Stomach smooth muscle (tissue), 2 donors: Measurements from ENCODE around the gene GRK6.

Source experiments
- H3K27ac ChIP-seq: one replicate; pipeline ENCODE4 v1.7.0; 2013; ENCODE audit warnings: mild to moderate bottlenecking, low read length, inconsistent platforms
- H3K27me3 ChIP-seq, 2 donors: one replicate each; pipeline ENCODE4 v1.7.0; 2013; ENCODE audit warnings: low read length in 2 of 2; ENCODE audit not compliant: insufficient read depth in 2 of 2, control insufficient read depth in 1 of 2
- H3K36me3 ChIP-seq, 2 donors: one replicate each; pipeline ENCODE4 v1.7.0; 2013; ENCODE audit warnings: low read length in 2 of 2; ENCODE audit not compliant: control insufficient read depth in 2 of 2, insufficient read depth in 2 of 2
- H3K4me1 ChIP-seq: one replicate; pipeline ENCODE4 v1.7.0; 2013; ENCODE audit warnings: low read length; ENCODE audit not compliant: control insufficient read depth, insufficient read depth
- H3K4me3 ChIP-seq, 2 donors: one replicate each; pipeline ENCODE4 v1.7.0; 2013; ENCODE audit warnings: low read length in 2 of 2
- H3K9ac ChIP-seq, 2 donors: one replicate each; pipeline ENCODE4 v1.7.0; 2013; ENCODE audit warnings: low read length in 2 of 2, mild to moderate bottlenecking in 1 of 2
- H3K9me3 ChIP-seq, 2 donors: one replicate each; pipeline ENCODE4 v1.7.0; 2013; ENCODE audit warnings: low read length in 2 of 2; ENCODE audit not compliant: control insufficient read depth in 2 of 2
- donor health status: healthy.
- donor health status: Pancreatic carcinoma.

GRK6 gene

DNA sequence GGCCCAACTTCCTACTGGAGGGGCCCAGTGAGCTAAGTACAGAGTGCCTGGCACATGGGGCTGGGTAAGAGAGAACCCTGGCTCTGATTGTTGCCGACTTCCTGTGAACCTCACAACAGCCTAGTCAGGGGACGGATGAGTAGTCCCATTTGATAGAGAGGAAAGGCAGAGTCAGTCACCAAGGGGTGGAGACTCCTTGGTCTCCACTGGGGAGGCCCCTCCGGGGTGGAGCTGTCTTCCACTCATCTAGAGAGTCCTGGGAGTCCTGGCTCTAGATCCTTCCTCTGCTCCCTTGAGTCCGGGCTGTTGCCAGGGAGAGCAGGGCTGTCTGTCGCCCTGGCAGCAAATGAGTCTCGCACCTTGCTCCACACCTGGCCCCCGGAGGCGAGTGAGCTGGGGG lies 8.0 kb downstream of the GRK6 start:
- Histone ChIP-seq H3K9ac (no peak overlapping the region), H3K36me3 (peaks cover 18 to 39% of the 10 kb centered on the region in 2 donors), H3K27me3 (no peaks in the 10 kb centered on the region), H3K27ac (no peak overlapping the region), H3K4me1 (peaks cover 20% of the 10 kb centered on the region), H3K9me3 (no peaks in the 10 kb centered on the region), H3K4me3 (no peak overlapping the region)

DNA sequence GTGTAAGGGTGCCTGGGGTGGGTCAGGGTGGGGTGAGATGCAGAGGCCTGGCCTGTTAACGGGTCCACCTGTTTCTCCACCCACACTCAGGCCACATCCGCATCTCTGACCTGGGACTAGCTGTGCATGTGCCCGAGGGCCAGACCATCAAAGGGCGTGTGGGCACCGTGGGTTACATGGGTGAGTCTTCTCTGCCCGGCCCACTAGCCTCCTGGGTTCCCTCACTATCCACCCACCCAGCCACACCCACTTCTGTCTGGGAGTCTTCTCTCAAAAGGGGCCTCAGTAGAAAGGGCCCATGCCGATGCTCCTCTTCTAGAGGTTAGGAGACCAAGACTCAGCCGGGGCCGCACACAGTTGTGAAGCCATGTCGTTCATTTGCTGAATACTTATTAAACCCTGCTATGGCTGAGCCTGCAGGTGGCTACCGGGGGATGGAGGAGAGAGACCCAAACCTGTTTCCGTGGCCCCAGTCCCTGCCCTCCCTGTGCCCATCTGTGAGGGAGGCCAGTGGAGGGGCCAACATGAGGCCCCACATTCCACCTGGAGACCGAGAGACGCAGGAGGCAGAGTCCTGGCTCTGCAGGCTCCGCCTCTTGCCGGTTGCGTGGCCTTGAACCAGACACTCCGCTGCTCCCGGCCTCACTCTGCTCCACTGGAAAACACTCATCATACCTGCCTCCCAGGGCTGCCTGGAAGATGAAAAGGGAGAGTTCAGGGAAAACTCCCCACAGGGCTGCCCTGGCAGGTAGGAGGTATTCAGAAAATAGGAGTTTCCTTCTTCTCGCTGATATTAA lies 8.7 kb downstream of the GRK6 start:
- H3K4me1 ChIP-seq, result peaks cover 20% of the 10 kb centered on the region
- H3K27ac ChIP-seq, result no peak overlapping the region
- no peak overlapping the region for H3K4me3 ChIP-seq
- H3K9me3 ChIP-seq, result no peaks in the 10 kb centered on the region
- H3K36me3 ChIP-seq, result peaks cover 18 to 40% of the 10 kb centered on the region in 2 donors
- no peak overlapping the region for H3K9ac ChIP-seq
- H3K27me3 ChIP-seq, result no peaks in the 10 kb centered on the region

DNA sequence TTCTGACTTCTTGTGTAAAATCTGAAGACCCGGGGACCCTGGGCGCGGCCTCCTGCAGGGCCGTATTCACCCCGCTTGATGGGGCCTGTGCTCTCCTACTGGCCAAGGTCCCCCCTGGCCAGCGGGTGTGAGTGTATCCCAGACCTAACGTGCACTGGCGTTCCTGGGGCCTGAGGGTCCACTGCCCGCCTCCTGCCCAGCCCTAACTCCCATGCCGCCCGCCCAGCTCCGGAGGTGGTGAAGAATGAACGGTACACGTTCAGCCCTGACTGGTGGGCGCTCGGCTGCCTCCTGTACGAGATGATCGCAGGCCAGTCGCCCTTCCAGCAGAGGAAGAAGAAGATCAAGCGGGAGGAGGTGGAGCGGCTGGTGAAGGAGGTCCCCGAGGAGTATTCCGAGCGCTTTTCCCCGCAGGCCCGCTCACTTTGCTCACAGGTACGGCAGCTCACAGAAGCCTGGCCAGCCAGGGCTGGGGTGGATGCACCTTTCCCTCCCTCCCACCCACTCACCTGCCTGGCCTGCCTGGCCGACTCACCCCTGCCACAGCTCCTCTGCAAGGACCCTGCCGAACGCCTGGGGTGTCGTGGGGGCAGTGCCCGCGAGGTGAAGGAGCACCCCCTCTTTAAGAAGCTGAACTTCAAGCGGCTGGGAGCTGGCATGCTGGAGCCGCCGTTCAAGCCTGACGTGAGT lies 9.5 kb downstream of the GRK6 start:
- peaks cover 18 to 40% of the 10 kb centered on the region in 2 donors for H3K36me3 ChIP-seq
- H3K4me1 ChIP-seq, result peaks cover 16% of the 10 kb centered on the region
- H3K9ac ChIP-seq, result no peak overlapping the region
- no peak overlapping the region for H3K27ac ChIP-seq
- no peaks in the 10 kb centered on the region for H3K9me3 ChIP-seq
- H3K27me3 ChIP-seq, result no peaks in the 10 kb centered on the region
- no peak overlapping the region for H3K4me3 ChIP-seq

DNA sequence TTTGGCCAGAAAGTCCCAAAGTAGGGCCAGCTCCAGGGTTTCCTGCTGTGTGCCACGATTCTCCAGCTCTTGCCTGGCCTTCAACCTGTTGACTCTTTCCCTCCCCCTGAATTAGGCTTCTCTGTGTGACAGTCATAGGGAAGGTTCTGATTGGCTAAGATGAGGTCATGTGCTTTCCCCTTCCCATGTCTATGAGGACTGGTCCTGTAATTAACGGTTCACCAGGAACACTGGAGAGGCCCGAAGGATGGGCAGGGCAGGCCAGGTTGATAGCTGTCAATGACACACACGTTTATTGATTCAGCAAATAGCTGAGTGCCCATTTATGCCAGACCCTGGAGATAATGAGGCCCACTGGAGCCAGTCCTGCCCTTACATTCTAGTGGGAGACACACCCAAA lies 11.1 kb downstream of the GRK6 start:
- no peak overlapping the region for H3K4me3 ChIP-seq
- no peak overlapping the region for H3K27ac ChIP-seq
- no peaks in the 10 kb centered on the region for H3K27me3 ChIP-seq
- peaks cover 18 to 33% of the 10 kb centered on the region in 2 donors for H3K36me3 ChIP-seq
- no peak overlapping the region for H3K9ac ChIP-seq
- peaks cover 3% of the 10 kb centered on the region for H3K4me1 ChIP-seq
- no peaks in the 10 kb centered on the region for H3K9me3 ChIP-seq

DNA sequence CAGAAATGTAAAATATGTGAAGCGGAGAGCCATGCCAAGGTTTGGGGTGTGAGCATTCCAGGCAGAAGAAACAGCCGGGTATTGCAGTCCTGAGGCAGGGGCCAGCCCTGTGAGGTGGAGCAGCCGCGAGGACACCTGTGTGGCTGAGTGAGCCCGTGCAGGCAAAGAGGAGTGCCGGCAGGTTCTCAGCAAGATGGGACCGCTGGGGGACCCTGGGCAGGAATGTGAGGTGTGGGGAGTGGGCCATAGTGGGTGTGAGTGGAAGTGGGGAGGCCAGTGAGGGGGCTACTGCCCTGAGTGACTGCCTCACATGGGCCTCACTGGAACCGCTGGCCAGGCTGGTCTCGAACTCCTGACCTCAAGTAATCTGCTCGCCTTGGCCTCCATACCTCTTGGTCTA lies 12.0 kb downstream of the GRK6 start:
- Histone ChIP-seq H3K4me1 (no peaks in the 10 kb centered on the region), H3K36me3 (peaks cover 18 to 28% of the 10 kb centered on the region in 2 donors), H3K27ac (no peak overlapping the region), H3K9me3 (no peaks in the 10 kb centered on the region), H3K9ac (no peak overlapping the region), H3K27me3 (no peaks in the 10 kb centered on the region), H3K4me3 (no peak overlapping the region)

DNA sequence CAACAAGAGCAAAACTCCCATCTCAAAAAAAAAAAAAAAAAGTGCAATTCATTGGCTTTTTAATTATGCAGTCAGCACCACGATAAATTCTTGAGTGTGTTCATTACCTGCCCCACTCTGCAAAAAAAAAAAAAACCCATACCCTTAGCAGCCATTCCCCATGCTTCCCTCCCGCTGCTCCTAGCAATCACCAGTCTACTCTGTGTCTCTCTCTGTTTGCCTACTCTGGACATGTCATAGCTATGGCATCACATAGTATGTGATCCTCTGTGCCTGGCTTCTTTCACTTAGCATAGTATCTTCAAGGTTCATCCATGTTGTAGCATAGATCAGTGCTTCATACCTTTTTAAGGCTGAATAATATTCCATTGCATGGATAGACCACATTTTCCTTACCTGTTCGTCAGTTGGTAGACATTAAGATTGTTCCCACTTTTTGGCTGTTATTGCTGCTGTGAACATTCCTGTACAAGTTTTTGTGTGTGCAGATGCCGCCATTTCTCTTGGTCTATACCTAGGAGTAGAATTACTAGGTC lies 13.1 kb downstream of the GRK6 start:
- Histone ChIP-seq H3K9me3 (no peaks in the 10 kb centered on the region), H3K9ac (no peak overlapping the region), H3K27me3 (no peaks in the 10 kb centered on the region), H3K27ac (no peak overlapping the region), H3K4me1 (no peaks in the 10 kb centered on the region), H3K36me3 (peaks cover 11 to 18% of the 10 kb centered on the region in 2 donors), H3K4me3 (no peak overlapping the region)

DNA sequence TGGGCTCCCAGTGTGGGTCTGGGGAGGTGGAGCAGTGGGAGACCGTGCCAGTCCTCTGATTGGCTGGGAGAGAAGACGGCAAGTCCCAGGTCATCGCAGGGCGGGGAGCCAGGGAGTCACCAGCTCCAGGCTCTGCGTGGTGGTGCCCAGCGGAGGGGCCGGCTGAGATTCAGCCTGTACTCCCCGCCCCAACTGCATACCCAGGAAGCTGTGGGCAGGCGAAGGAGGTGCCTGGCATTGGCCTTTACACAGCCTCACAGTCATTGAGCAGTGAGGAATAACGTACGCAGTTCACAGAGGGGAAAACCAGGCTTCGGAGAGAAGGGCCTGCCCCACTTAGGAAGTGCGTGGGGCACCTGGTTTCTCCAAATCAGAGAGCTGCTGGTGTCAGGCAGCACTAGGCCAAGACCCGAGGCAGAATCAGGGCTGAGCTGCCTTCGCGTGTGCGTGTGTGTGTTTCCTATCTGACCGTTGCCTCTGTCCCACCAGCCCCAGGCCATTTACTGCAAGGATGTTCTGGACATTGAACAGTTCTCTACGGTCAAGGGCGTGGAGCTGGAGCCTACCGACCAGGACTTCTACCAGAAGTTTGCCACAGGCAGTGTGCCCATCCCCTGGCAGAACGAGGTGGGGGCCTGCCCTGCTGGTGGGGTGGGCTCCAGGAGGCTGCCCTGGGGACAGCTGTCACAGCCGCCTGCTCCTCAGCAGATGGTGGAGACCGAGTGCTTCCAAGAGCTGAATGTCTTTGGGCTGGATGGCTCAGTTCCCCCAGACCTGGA lies 13.9 kb downstream of the GRK6 start:
- no peak overlapping the region for H3K27ac ChIP-seq
- H3K27me3 ChIP-seq, result no peaks in the 10 kb centered on the region
- peaks cover 3 to 15% of the 10 kb centered on the region in 2 donors for H3K36me3 ChIP-seq
- H3K9me3 ChIP-seq, result no peaks in the 10 kb centered on the region
- H3K4me1 ChIP-seq, result no peaks in the 10 kb centered on the region
- H3K9ac ChIP-seq, result no peak overlapping the region
- H3K4me3 ChIP-seq, result no peak overlapping the region

DNA sequence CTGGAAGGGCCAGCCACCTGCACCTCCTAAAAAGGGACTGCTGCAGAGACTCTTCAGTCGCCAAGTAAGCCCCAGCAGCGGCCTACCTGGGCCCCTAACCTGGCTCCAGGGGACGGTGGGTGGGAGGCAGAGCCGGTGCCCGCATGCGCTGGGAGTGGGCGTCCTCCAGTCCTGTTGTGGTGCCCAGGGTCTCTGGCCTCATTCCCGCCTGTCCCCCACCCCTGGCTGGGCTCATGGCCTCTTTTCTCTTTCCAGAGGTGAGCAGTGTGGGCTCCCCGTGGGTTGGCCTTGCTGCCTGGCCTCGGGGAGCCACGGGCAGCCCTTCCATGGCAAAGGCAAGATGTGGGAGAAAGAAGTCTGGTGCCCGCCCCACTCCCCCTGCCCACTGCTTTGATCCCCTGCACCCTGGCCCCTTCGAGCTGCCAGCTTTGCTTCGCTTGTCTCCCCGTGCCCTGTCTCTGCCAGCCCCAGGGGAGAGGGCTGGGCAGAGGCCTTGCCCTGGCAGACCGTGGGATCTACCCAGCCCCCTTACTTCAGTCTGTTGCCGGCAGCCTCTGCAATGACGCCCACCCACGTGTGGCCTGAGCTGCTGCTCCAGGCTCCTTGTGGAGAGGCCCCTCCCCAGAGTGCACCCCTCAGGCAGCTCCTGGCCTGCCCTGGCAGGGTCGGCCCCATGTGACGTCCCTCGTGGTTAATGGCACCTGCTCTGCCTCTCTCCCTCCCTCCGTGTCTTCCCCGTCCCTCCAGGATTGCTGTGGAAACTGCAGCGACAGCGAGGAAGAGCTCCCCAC lies 14.7 kb downstream of the GRK6 start:
- Histone ChIP-seq H3K9me3 (no peaks in the 10 kb centered on the region), H3K27ac (no peak overlapping the region), H3K4me1 (peaks cover 4% of the 10 kb centered on the region), H3K9ac (no peak overlapping the region), H3K4me3 (no peak overlapping the region), H3K36me3 (peaks cover 0 to 15% of the 10 kb centered on the region in 2 donors), H3K27me3 (no peaks in the 10 kb centered on the region)

DNA sequence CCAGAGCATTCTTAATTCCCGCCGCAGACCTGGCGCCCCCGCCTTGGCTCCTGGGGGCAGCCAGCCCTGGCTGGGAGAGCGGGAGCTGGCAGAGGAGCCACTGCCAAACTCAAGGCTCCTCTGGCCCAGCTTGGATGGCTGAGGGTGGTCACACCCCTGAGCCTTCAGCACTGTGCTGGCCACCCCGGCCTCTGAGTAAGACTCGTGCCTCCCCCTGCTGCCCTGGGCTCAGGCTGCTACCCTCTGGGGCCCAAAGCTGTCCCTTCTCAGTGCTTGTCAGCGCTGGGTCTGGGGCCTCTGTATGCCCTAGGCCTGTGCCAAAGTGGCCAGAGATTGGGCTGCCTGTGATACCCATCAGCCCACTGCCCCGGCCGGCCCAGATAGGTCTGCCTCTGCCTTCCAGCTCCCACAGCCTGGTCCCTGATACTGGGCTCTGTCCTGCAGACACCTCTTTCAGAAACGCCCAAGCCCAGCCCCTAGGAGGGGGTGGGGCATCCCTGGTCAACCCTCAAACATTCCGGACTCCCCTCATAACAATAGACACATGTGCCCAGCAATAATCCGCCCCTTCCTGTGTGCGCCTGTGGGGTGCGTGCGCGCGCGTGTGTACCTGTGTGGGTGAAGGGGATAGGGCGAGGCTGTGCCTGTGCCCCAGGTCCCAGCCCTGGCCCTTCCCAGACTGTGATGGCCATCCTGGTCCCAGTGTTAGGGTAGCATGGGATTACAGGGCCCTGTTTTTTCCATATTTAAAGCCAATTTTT lies 15.8 kb downstream of the GRK6 start:
- H3K9ac ChIP-seq, result no peak overlapping the region
- H3K27ac ChIP-seq, result no peak overlapping the region
- H3K4me1 ChIP-seq, result peaks cover 12% of the 10 kb centered on the region
- H3K9me3 ChIP-seq, result no peaks in the 10 kb centered on the region
- no peaks in the 10 kb centered on the region for H3K27me3 ChIP-seq
- no peak overlapping the region for H3K4me3 ChIP-seq
- H3K36me3 ChIP-seq, result peaks cover 0 to 12% of the 10 kb centered on the region in 2 donors
